Medulla oblongata (tissue), 1 donor: ENCODE measurements around the gene DBT.
"Not testable (repeated sequence)": the region's sequence is repeated elsewhere in the genome, so short reads cannot be mapped to it uniquely, and the experiment has no call there.

Source experiments
- DNase-seq: peaks from one replicate; pipeline ENCODE4 v3.0.0-alpha.2; 2015; ENCODE audit errors: extremely low spot score

Gene DBT

GRCh38 chr1:100249537-100250257, at the start of gene DBT:
Gene DBT, minus strand, starts transcription at chr1:100249834. Its CDS starts 14 bp downstream, at chr1:100249820.
- peak; percentile 99 for DNase-seq

GRCh38 chr1:100298512-100298911, 48.9 kb upstream of the DBT start:
- DNase-seq = no peak

- DNase-seq = not testable (repeated sequence)
Observed at GRCh38 chr1:100296997-100297396, 47.4 kb upstream of the DBT start.

GRCh38 chr1:100296140-100296539, 46.5 kb upstream of the DBT start:
- no peak for DNase-seq

- no peak for DNase-seq
Observed at GRCh38 chr1:100292711-100293110, 43.1 kb upstream of the DBT start.

- DNase-seq = no peak
Observed at GRCh38 chr1:100290291-100290690, 40.7 kb upstream of the DBT start.

- DNase-seq = no peak
Observed at GRCh38 chr1:100287162-100287561, 37.5 kb upstream of the DBT start.

- no peak for DNase-seq
Observed at GRCh38 chr1:100284591-100284990, 35.0 kb upstream of the DBT start.

- DNase-seq = no peak
Observed at GRCh38 chr1:100279954-100280682, 30.5 kb upstream of the DBT start.

GRCh38 chr1:100279358-100279923, 29.8 kb upstream of the DBT start:
- no peak for DNase-seq

- DNase-seq = no peak
Observed at GRCh38 chr1:100277866-100278265, 28.2 kb upstream of the DBT start.

GRCh38 chr1:100268202-100268601, 18.6 kb upstream of the DBT start:
- DNase-seq = no peak

- DNase-seq = no peak
Observed at GRCh38 chr1:100267284-100267683, 17.6 kb upstream of the DBT start.

- no peak for DNase-seq
Observed at GRCh38 chr1:100266741-100267140, 17.1 kb upstream of the DBT start.

GRCh38 chr1:100265931-100266740, 16.5 kb upstream of the DBT start, which contains the start of gene RTCA:
Gene RTCA, plus strand, starts transcription at chr1:100266216. Its CDS starts 160 bp downstream, at chr1:100266376.
- peak; percentile 97 for DNase-seq

- DNase-seq = no peak
Observed at GRCh38 chr1:100265562-100265930, 15.9 kb upstream of the DBT start.

- not testable (repeated sequence) for DNase-seq
Observed at GRCh38 chr1:100264081-100264480, 14.4 kb upstream of the DBT start.

GRCh38 chr1:100261686-100262085, 12.1 kb upstream of the DBT start:
- DNase-seq = no peak

GRCh38 chr1:100258427-100258826, 8.8 kb upstream of the DBT start:
- DNase-seq = not testable (repeated sequence)

GRCh38 chr1:100256273-100256672, 6.6 kb upstream of the DBT start:
- DNase-seq = not testable (repeated sequence)

- DNase-seq = no peak
Observed at GRCh38 chr1:100253552-100253951, 3.9 kb upstream of the DBT start.

- no peak for DNase-seq
Observed at GRCh38 chr1:100252901-100253300, 3.3 kb upstream of the DBT start.
